Activated T-cell treated with anti-CD3 and anti-CD28 coated beads, Interleukin-2, amount 50 U/mL, for 72 hours (primary cell): ENCODE results near the gene KCNQ1. TPM values are rescaled to one million over a fixed set of nuclear protein-coding genes. Genes with fewer than 3 reads are reported as not detected.
A peak's percentile ranks its signal among the peaks of the same experiment; 100 is the strongest.

ENCODE experiments used
- ATAC-seq, 2 donors: fragments of 150-1000 bp; cut with Tn5 transposase; replicated peaks in 1 of 2; 2 replicates each; pipeline ENCODE4 v1.10.0; 2021; ENCODE audit warnings: moderate library complexity in 2 of 2, mild to moderate bottlenecking in 1 of 2
- DNase-seq, 2 donors: peaks; one replicate each; pipeline ENCODE4 v3.0.0; 2021 to 2022; ENCODE audit warnings: mixed read lengths in 1 of 2
- H3K27ac Mint-ChIP-seq: one replicate; pipeline ENCODE4 v1.8.0; 2022; ENCODE audit warnings: mild to moderate bottlenecking, moderate library complexity, mixed read lengths
- H3K27me3 Mint-ChIP-seq: one replicate; pipeline ENCODE4 v1.8.0; 2022; ENCODE audit warnings: low read depth, mixed read lengths
- H3K36me3 Mint-ChIP-seq, 2 donors: one replicate each; pipeline ENCODE4 v1.8.0; 2022; ENCODE audit warnings: mixed read lengths in 2 of 2, mild to moderate bottlenecking in 1 of 2; ENCODE audit not compliant: insufficient read depth in 2 of 2
- H3K4me1 Mint-ChIP-seq: one replicate; pipeline ENCODE4 v1.8.0; 2022; ENCODE audit warnings: low read depth, mixed read lengths
- H3K4me3 Mint-ChIP-seq, 2 donors: one replicate each; pipeline ENCODE4 v1.8.0; 2022; ENCODE audit warnings: mild to moderate bottlenecking in 2 of 2, mixed read lengths in 2 of 2, moderate library complexity in 2 of 2
- H3K9me3 Mint-ChIP-seq, 2 donors: one replicate each; pipeline ENCODE4 v1.8.0; 2022; ENCODE audit warnings: mixed read lengths in 2 of 2
- total RNA-seq, 2 donors: library from RNA; stranded (reverse); gene quantifications; one replicate each; pipeline ENCODE4 v1.2.3, GENCODE V29; 2022

KCNQ1 gene
- total RNA-seq, 2 donors from 2014 or later, result 11.4 TPM

DNA sequence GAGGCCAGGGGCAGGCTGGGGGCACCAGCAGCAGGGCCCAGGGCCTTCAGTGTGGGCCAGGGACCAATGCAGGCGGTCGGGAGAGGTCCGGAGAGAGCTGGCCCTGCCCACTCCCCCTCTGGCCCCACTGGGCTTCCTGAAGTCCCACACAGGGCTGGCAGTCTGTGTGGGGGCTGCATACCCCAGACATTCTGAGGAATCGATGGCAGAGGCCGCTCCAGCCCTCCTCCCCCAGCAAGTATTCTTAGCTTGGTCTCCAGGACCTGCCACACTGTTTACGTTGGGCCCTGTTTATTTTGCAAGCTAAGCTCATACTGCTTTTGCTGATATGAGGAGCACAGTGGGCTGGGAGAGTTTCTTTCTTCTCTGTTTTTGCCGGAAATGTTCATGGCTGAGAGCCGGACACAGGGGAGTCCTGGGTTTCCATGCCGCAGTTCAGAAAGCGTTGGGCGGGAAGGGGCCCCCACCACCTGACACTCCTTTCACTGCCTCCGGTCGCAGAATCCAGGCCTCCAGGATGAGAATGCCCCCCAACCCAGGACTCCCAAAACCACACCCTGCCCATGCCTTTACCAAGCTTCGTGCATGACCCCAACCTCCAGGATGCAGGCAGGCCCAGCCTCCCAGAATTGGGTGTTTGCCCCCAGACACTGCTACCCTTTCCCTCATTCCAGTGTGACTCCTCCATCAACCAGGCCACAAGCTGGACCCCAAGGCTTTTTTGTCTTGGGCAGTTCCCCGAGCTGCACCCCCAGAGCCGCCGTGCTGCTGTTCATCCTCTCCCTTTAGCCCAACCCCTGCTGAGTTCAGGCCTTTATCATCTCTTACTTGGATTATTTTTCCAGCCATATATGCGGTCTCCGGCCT is 336.8 kb downstream of the KCNQ1 start:
- no peaks in the 10 kb centered on the region for H3K4me1 Mint-ChIP-seq
- no peaks in the 10 kb centered on the region for H3K27me3 Mint-ChIP-seq
- no peak overlapping the region for H3K27ac Mint-ChIP-seq
- H3K36me3 Mint-ChIP-seq, result no peaks in the 10 kb centered on the region
- no peaks in the 10 kb centered on the region for H3K9me3 Mint-ChIP-seq
- no peak overlapping the region for H3K4me3 Mint-ChIP-seq
- ATAC-seq (no peak), DNase-seq (peak in 1 of 2 donors; percentile 0)

GRCh38 chr11:2782769-2783168 is 338.0 kb downstream of the KCNQ1 start:
- Mint-ChIP-seq H3K4me3 (no peak overlapping the region), H3K4me1 (no peaks in the 10 kb centered on the region), H3K36me3 (no peaks in the 10 kb centered on the region), H3K9me3 (no peaks in the 10 kb centered on the region), H3K27me3 (no peaks in the 10 kb centered on the region), H3K27ac (peak overlapping the region; percentile 0)
- ATAC-seq (no peak), DNase-seq (no peak)

DNA sequence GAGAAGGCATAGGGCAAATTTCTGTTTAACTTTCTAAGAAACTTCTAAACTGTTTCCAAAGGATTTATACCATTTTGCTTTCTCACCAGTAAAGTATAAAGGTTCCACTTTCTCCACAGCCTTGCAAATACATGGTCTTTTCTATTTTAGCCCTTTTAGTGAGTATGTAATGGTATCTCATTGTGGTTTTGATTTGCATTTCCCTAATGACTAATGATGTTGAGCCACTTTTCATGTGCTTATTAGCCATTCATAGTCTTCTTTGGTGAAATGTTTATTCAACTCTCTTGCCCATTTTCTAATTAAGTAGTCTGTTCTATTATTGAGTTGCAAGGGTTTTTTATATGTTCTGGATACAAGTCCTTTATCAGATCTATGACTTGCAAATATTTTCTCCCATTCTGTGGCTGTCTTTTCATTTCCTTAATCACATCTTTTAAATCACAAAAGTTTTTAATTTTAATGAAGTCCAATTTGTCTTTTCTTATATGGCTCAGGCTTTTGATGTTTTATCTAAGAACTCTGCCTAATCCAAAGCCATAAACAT is 338.8 kb downstream of the KCNQ1 start:
- DNase-seq (no peak), ATAC-seq (no peak)
- Mint-ChIP-seq H3K27ac (no peak overlapping the region), H3K4me1 (no peaks in the 10 kb centered on the region), H3K36me3 (no peaks in the 10 kb centered on the region), H3K4me3 (no peak overlapping the region), H3K9me3 (no peaks in the 10 kb centered on the region), H3K27me3 (no peaks in the 10 kb centered on the region)

- Mint-ChIP-seq H3K27me3 (no peaks in the 10 kb centered on the region), H3K27ac (no peak overlapping the region), H3K4me3 (no peak overlapping the region), H3K9me3 (no peaks in the 10 kb centered on the region), H3K4me1 (peaks cover 5% of the 10 kb centered on the region), H3K36me3 (no peaks in the 10 kb centered on the region)
- DNase-seq, result no peak
- ATAC-seq, result no peak
Observed at GRCh38 chr11:2787816-2788167, 343.0 kb downstream of the KCNQ1 start.

DNA sequence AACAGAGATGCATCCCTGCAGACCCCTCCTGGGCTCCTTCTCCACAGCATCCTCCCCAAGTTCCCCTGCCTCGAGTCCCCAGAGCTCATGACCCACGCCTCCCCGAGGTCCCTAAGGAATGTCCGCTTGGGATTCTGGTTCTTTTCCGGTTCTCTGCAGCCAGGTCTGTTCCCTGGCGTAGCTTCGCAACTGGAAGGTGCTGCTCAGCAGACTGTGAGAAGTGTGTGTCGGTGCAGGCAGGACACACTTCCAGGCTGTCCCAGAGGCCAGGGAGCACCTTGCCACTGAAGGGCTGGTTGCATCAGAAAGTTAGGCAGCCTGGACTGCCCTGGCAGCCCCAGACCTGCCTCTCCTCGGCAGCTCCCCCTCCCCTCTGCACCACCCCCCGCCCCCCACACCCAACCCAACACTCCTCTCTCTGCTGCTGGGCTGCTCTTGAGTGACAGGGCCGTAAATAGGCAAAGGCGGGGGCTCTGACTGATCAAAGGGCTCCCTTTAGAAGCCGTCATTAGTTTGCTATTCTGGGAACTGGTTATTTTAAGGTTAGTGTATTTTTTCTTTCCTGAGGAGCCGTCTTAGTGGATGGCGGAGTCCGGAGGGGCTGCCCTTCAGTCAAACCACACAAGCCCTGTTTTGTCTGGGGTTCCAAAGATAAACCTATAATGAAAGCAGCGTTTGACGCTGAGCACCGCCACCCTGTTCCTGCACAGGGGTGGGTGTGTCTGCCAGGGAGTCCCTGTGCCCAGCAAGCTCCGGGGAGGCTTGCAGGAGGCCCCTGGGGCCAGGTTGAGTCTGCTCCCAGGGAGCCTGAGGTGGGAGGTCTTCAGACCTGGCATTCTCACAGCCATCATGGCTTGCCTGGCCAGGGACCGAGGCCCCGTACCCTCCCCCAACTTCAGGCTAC is 343.6 kb downstream of the KCNQ1 start:
- Mint-ChIP-seq H3K27ac (no peak overlapping the region), H3K9me3 (no peaks in the 10 kb centered on the region)
- no peak for DNase-seq

GRCh38 chr11:2789331-2789730 is 344.5 kb downstream of the KCNQ1 start:
- Mint-ChIP-seq H3K4me1 (peaks cover 5% of the 10 kb centered on the region), H3K27ac (no peak overlapping the region), H3K27me3 (no peaks in the 10 kb centered on the region), H3K4me3 (no peak overlapping the region), H3K9me3 (no peaks in the 10 kb centered on the region), H3K36me3 (no peaks in the 10 kb centered on the region)
- DNase-seq (no peak), ATAC-seq (no peak)

More for the DNA sequence above, 343.6 kb downstream of the KCNQ1 start:
- Mint-ChIP-seq H3K4me3 (no peak overlapping the region), H3K4me1 (peaks cover 5% of the 10 kb centered on the region), H3K27me3 (no peaks in the 10 kb centered on the region), H3K36me3 (no peaks in the 10 kb centered on the region)
- ATAC-seq, result no peak

DNA sequence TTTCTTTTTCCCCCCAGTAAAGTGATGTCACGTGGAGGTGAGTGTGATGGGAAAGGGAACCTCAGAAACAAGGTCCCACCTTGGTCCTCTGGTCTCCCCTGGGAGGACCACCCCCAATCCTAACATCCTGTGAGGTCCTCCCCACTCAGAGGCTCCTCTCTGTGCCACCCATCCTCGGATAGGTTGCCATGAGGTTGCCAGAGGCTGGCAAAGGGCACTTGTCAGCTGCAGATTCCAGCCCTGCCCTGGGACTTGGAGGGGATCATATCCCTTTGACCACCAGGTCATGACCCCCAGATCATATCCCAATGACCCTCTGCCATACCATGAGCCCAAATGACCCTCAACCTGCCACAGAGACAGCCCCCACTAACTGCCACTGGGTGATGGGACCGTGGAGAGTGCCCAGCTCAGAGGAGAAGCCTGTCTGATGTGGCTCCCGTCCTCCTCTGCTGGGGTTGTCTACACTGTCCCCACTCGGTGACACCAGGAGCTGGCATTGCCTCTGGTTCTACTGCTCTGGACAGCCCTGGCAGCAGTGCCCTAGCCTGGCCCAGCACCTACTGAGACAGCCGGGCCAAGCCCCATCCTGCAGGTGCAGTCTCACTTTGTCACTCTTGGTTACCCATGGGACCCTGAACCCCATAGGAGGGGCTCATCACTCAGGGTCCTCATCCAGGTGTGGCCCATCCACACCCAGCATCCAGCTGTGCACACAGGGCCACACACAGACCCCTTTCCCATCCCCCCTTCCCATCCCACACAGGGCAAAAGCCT is 345.2 kb downstream of the KCNQ1 start:
- H3K4me1 Mint-ChIP-seq, result peaks cover 5% of the 10 kb centered on the region
- H3K4me3 Mint-ChIP-seq, result no peak overlapping the region
- H3K9me3 Mint-ChIP-seq, result no peaks in the 10 kb centered on the region
- no peaks in the 10 kb centered on the region for H3K27me3 Mint-ChIP-seq
- DNase-seq (no peak), ATAC-seq (no peak)
- H3K36me3 Mint-ChIP-seq, result no peaks in the 10 kb centered on the region
- no peak overlapping the region for H3K27ac Mint-ChIP-seq

DNA sequence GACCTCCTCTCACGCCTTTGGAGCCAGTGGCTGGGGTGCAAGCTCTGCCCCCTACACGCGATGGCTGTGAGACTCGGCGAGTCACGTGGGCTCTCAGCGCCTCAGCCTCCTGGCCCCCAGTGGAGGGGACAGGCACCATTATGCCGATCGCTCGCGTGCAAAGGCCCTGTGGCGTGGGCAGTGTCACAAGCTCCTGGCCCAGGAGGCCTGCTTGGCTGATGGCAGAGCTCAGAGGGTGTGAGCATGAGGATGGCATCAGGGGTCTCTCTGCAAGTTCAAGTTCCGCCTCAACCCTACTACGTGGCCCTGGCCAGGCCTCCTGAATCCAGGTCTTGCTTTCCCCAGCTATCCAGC is 345.7 kb downstream of the KCNQ1 start:
- no peak overlapping the region for H3K4me3 Mint-ChIP-seq
- H3K27me3 Mint-ChIP-seq, result no peaks in the 10 kb centered on the region
- DNase-seq (no peak), ATAC-seq (no peak)
- no peaks in the 10 kb centered on the region for H3K9me3 Mint-ChIP-seq
- H3K27ac Mint-ChIP-seq, result no peak overlapping the region
- no peaks in the 10 kb centered on the region for H3K36me3 Mint-ChIP-seq
- peaks cover 5% of the 10 kb centered on the region for H3K4me1 Mint-ChIP-seq

DNA sequence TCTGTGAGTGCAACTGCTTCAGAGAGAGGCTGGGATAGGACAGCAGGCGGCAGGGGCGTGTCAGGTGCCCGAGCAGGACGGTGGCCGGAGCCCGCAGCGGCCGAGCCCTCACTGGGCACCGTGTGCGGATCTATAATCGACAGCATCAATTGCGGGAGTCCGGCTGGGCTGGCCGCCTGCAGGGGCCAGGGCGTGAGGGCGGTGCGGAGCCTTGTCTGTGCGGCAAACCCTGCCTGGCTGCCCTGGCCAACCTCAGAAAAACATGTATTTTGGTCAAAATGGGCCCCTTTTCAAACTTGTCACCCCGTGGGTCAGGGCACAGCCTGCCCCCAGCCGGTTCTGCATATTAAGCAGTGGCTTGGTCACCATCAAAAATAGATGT is 346.3 kb downstream of the KCNQ1 start:
- peak; percentile 6 to 11 for ATAC-seq

GRCh38 chr11:2791521-2792380 is 346.9 kb downstream of the KCNQ1 start:
- Mint-ChIP-seq H3K4me3 (peak overlapping the region; percentile 82 to 85), H3K36me3 (no peaks in the 10 kb centered on the region), H3K27me3 (no peaks in the 10 kb centered on the region), H3K27ac (peak overlapping the region; percentile 42), H3K4me1 (peaks cover 5% of the 10 kb centered on the region), H3K9me3 (no peaks in the 10 kb centered on the region)
- peak; percentile 81 to 85 for ATAC-seq
- DNase-seq, result peak; percentile 54 to 58

More for the DNA sequence above, 346.3 kb downstream of the KCNQ1 start:
- peaks cover 5% of the 10 kb centered on the region for H3K4me1 Mint-ChIP-seq
- H3K27me3 Mint-ChIP-seq, result no peaks in the 10 kb centered on the region
- H3K9me3 Mint-ChIP-seq, result no peaks in the 10 kb centered on the region
- no peaks in the 10 kb centered on the region for H3K36me3 Mint-ChIP-seq
- no peak for DNase-seq
- peak overlapping the region; percentile 29 to 62 for H3K4me3 Mint-ChIP-seq
- H3K27ac Mint-ChIP-seq, result no peak overlapping the region

GRCh38 chr11:2792381-2793250 is 347.8 kb downstream of the KCNQ1 start:
- H3K27ac Mint-ChIP-seq, result no peak overlapping the region
- no peaks in the 10 kb centered on the region for H3K36me3 Mint-ChIP-seq
- DNase-seq (no peak), ATAC-seq (no peak)
- no peaks in the 10 kb centered on the region for H3K27me3 Mint-ChIP-seq
- peaks cover 5% of the 10 kb centered on the region for H3K4me1 Mint-ChIP-seq
- no peaks in the 10 kb centered on the region for H3K9me3 Mint-ChIP-seq
- H3K4me3 Mint-ChIP-seq, result peak overlapping the region; percentile 82 to 85
